OCI-LY7 (cell line): ENCODE measurements around the gene ERMP1. TPM values are rescaled to one million over a fixed set of nuclear protein-coding genes. Genes with fewer than 3 reads are reported as not detected.

Experiments used
- BruUV-seq: library from RNA; stranded (reverse); fragments of 400-500 nt; replicated peaks from 2 replicates; lab custom pipeline; 2021; lab: Mats Ljungman, UMichigan
- CTCF ChIA-PET: fragments of 300-600 bp; sonication (Branson Sonifier 250); formaldehyde crosslinking; loops from one replicate; lab custom pipeline; 2022; ENCODE audit warnings: antibody characterized with exemption; ENCODE audit not compliant: unreplicated experiment; lab: Charles Lee
- POLR2A ChIA-PET: fragments of 300-600 bp; sonication (Branson Sonifier 250); formaldehyde crosslinking; loops from one replicate; lab custom pipeline; 2022; ENCODE audit warnings: antibody characterized with exemption; lab: Charles Lee
- DNase-seq: peaks from one replicate; pipeline ENCODE4 v3.0.0-alpha.2; 2015; ENCODE audit warnings: low spot score
- H2AFZ ChIP-seq: fragments of 200-600 bp; sonication (generic), shearing (Covaris generic); 2 replicates; pipeline ENCODE4 v1.6.1; 2014; ENCODE audit warnings: mild to moderate bottlenecking, antibody characterized with exemption, low read length, moderate library complexity
- H3K27ac ChIP-seq: fragments of 200-600 bp; sonication (generic); 2 replicates; pipeline ENCODE4 v1.5.1; 2014; ENCODE audit warnings: mixed run types, low read depth, mild to moderate bottlenecking, moderate library complexity, low read length, inconsistent platforms; ENCODE audit not compliant: poor library complexity, severe bottlenecking
- H3K36me3 ChIP-seq: fragments of 200-600 bp; sonication (generic); 2 replicates; pipeline ENCODE4 v1.6.1; 2014; ENCODE audit warnings: mild to moderate bottlenecking, antibody characterized with exemption, low read length, moderate library complexity, mixed read lengths; ENCODE audit not compliant: insufficient read depth
- H3K4me1 ChIP-seq: fragments of 200-600 bp; sonication (generic); 2 replicates; pipeline ENCODE4 v1.5.1; 2014; ENCODE audit warnings: mild to moderate bottlenecking, low read length; ENCODE audit not compliant: insufficient read depth, poor library complexity, severe bottlenecking
- H3K4me2 ChIP-seq: fragments of 200-600 bp; sonication (generic); 2 replicates; pipeline ENCODE4 v1.6.1; 2014; ENCODE audit warnings: mild to moderate bottlenecking, low read length
- H3K4me3 ChIP-seq: fragments of 200-600 bp; sonication (generic); 2 replicates; pipeline ENCODE4 v1.5.1; 2014; ENCODE audit warnings: mild to moderate bottlenecking, low read depth, low read length; ENCODE audit not compliant: poor library complexity, severe bottlenecking
- H3K79me2 ChIP-seq: fragments of 200-600 bp; sonication (generic); 2 replicates; pipeline ENCODE4 v1.6.1; 2016; ENCODE audit warnings: low read depth, mild to moderate bottlenecking, low read length, moderate library complexity, mixed read lengths; ENCODE audit not compliant: insufficient read depth
- H3K9me2 ChIP-seq: fragments of 200-600 bp; sonication (generic); 2 replicates; pipeline ENCODE4 v1.6.1; 2016; ENCODE audit warnings: mild to moderate bottlenecking, low read length, mixed read lengths; ENCODE audit not compliant: insufficient read depth
- H3K9me3 ChIP-seq: fragments of 200-600 bp; sonication (generic); 2 replicates; pipeline ENCODE4 v1.6.1; 2014; ENCODE audit warnings: mild to moderate bottlenecking, mixed run types, low read length, mixed read lengths
- H4K20me1 ChIP-seq: fragments of 200-600 bp; sonication (generic); 2 replicates; pipeline ENCODE4 v1.6.1; 2014; ENCODE audit warnings: mild to moderate bottlenecking, antibody characterized with exemption, low read length, moderate library complexity, mixed read lengths; ENCODE audit not compliant: insufficient read depth
- EZH2phosphoT487 ChIP-seq: fragments of 200-600 bp; sonication (generic); IDR thresholded peaks from 2 replicates; pipeline ENCODE4 v1.6.1; 2018; ENCODE audit warnings: low read depth, borderline replicate concordance, mild to moderate bottlenecking, mixed run types, antibody characterized with exemption, low read length, moderate library complexity, mixed read lengths
- intact Hi-C: fragments of 100-400 bp; cut with micrococcal nuclease; formaldehyde crosslinking; loops from one replicate; pipeline ENCODE4 v1.10.0; 2022; ENCODE audit not compliant: unreplicated experiment
- total RNA-seq, 2 experiments: library from RNA; depleted of rRNA in 1 of 2; stranded (reverse); fragments of >200 nt in 1 of 2; shearing (Covaris generic) in 1 of 2; gene quantifications; 2 replicates each; pipeline ENCODE4 v1.2.3, GENCODE V29; 2014 to 2022
- TF ChIP-seq, protein P1 (sequence below): fragments of 200-600 bp; sonication (generic); conservative IDR thresholded peaks from 2 replicates; pipeline ENCODE4 v1.5.1; 2014; ENCODE audit warnings: mild to moderate bottlenecking, antibody characterized with exemption, low read length, moderate library complexity, mixed read lengths

The ERMP1 gene
- total RNA-seq, 2 experiments from 2014 or later = 7.9 to 14.6 TPM

DNA sequence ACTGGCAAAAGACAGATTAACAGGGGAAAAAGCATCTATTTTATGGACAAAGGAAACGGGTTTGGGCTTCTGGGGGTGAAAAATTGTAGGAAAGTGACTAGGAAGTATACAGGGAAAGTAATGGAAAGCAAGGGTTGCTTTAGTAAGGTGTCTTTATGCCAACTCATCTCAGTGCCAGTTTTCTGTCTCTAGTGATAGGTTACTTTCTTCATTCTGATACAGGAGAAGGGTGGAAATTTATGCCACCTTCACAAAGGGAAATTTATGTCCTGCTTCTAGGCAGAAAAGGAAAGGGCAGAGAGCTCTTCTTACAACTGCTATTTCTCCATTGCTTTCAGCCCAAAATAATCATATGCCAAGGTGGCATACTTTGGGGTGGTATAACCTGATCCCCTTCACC, 20.1 kb upstream of the ERMP1 start:
- Histone ChIP-seq H2AFZ (no peak overlapping the region), H3K27ac (no peak overlapping the region), H3K36me3 (no peaks in the 10 kb centered on the region), H3K4me1 (no peaks in the 10 kb centered on the region), H3K4me3 (no peak overlapping the region), H3K9me3 (no peaks in the 10 kb centered on the region), H3K4me2 (no peak overlapping the region), H4K20me1 (no peaks in the 10 kb centered on the region), H3K9me2 (no peaks in the 10 kb centered on the region), H3K79me2 (no peaks in the 10 kb centered on the region)
- DNase-seq = no peak
- intact Hi-C loops = no loop called here
- BruUV-seq = no TSS peak
- ChIA-PET POLR2A (interaction anchor here (0.6 to 0.7 kb wide), 2 partner anchors 578 to 866 kb away, joined by 3 read pairs; no protein-coding TSS in a partner anchor), CTCF (no interaction called here)
- TF ChIP-seq, protein P1, sequence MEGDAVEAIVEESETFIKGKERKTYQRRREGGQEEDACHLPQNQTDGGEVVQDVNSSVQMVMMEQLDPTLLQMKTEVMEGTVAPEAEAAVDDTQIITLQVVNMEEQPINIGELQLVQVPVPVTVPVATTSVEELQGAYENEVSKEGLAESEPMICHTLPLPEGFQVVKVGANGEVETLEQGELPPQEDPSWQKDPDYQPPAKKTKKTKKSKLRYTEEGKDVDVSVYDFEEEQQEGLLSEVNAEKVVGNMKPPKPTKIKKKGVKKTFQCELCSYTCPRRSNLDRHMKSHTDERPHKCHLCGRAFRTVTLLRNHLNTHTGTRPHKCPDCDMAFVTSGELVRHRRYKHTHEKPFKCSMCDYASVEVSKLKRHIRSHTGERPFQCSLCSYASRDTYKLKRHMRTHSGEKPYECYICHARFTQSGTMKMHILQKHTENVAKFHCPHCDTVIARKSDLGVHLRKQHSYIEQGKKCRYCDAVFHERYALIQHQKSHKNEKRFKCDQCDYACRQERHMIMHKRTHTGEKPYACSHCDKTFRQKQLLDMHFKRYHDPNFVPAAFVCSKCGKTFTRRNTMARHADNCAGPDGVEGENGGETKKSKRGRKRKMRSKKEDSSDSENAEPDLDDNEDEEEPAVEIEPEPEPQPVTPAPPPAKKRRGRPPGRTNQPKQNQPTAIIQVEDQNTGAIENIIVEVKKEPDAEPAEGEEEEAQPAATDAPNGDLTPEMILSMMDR = no peak
- TF ChIP-seq EZH2phosphoT487 = no peak

DNA sequence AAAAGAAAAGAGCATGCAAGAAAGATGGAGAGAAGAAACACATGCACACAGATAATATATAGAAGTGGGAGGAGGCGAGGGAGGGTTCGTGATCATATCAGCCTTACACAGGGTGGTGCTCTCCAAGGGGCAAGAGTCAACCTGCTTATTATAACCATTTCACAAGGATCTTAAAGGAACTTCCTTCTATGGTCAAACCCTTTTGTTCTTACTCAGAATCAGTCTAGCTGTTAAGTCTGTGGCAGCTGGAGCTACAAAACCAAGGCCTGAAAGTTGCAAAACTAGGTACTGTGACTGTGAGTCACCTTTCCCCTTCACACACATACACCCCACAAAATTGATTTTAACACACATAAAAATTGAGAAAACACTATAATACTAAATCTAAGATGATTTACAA, 18.5 kb upstream of the ERMP1 start:
- no TSS peak for BruUV-seq

DNA sequence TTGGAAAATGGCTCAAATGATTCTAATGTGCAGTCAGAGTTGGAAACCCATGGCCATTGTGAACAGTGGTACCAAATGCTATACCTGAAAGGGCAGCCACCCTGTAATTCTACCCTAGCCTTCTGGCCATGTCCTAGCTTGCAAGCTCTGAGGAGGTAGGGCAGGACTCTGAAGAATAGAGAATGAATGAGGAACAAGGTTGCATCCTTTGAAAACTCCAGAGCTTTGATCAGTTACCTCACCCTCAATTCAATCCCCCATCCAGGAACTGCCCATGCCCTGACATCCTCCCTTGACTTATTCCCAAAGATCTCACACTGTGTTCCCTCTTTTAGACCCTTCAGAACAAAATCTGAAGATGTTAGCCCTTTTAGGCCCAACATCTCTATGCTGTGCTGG, 17.8 kb upstream of the ERMP1 start:
- Histone ChIP-seq H3K4me2 (no peak overlapping the region), H3K79me2 (no peaks in the 10 kb centered on the region), H3K4me3 (no peak overlapping the region), H3K36me3 (no peaks in the 10 kb centered on the region), H3K9me2 (no peaks in the 10 kb centered on the region), H3K27ac (no peak overlapping the region), H3K4me1 (no peaks in the 10 kb centered on the region), H2AFZ (no peak overlapping the region), H4K20me1 (no peaks in the 10 kb centered on the region), H3K9me3 (no peaks in the 10 kb centered on the region)
- no TSS peak for BruUV-seq
- intact Hi-C loops = no loop called here
- no peak for TF ChIP-seq EZH2phosphoT487
- TF ChIP-seq, protein P1 = no peak
- DNase-seq = no peak
- POLR2A ChIA-PET = no interaction called here
- CTCF ChIA-PET = no interaction called here

More for the DNA sequence above, 18.5 kb upstream of the ERMP1 start:
- no peaks in the 10 kb centered on the region for H3K9me3 ChIP-seq
- ChIA-PET CTCF (no interaction called here), POLR2A (interaction anchor here (0.6 to 1.1 kb wide), 4 partner anchors 16 to 1170 kb away, joined by 3 to 4 read pairs (median 4); no protein-coding TSS in a partner anchor)
- no peaks in the 10 kb centered on the region for H3K79me2 ChIP-seq
- no peaks in the 10 kb centered on the region for H3K9me2 ChIP-seq
- H3K36me3 ChIP-seq = no peaks in the 10 kb centered on the region
- H3K27ac ChIP-seq = no peak overlapping the region
- H2AFZ ChIP-seq = no peak overlapping the region
- no peak overlapping the region for H3K4me2 ChIP-seq
- no peaks in the 10 kb centered on the region for H4K20me1 ChIP-seq
- no peak overlapping the region for H3K4me3 ChIP-seq
- intact Hi-C loops = no loop called here
- no peak for TF ChIP-seq EZH2phosphoT487
- TF ChIP-seq, protein P1 = no peak
- DNase-seq = no peak
- H3K4me1 ChIP-seq = no peaks in the 10 kb centered on the region
